Measurements from ENCODE around the gene CMTM2.
"Not testable (repeated sequence)": the region's sequence is repeated elsewhere in the genome, so short reads cannot be mapped to it uniquely, and the experiment has no call there.

Gene CMTM2

GRCh38 chr16:66605177-66605978, 26.1 kb downstream of the CMTM2 start:
- in situ Hi-C loops (cut with HindIII; ENCODE audit: low sequenced_read_pairs): no loop called here

- in situ Hi-C loops (cut with HindIII; ENCODE audit: low sequenced_read_pairs): no loop called here
These were observed 26.9 kb downstream of the CMTM2 start for GRCh38 chr16:66605979-66606751.

- in situ Hi-C loops (cut with HindIII; ENCODE audit: low sequenced_read_pairs): no loop called here
These were observed 29.2 kb downstream of the CMTM2 start for GRCh38 chr16:66608241-66609138.

- in situ Hi-C loops (cut with HindIII; ENCODE audit: low sequenced_read_pairs): no loop called here
These were observed 29.9 kb downstream of the CMTM2 start for GRCh38 chr16:66609139-66609510.

GRCh38 chr16:66610111-66610820, 31.0 kb downstream of the CMTM2 start:
- in situ Hi-C loops (cut with HindIII; ENCODE audit: low sequenced_read_pairs): no loop called here

- in situ Hi-C loops (cut with HindIII; ENCODE audit: low sequenced_read_pairs): not testable (repeated sequence)
These were observed 32.6 kb downstream of the CMTM2 start for GRCh38 chr16:66611911-66612310.

GRCh38 chr16:66612422-66612821, 33.2 kb downstream of the CMTM2 start:
- in situ Hi-C loops (cut with HindIII; ENCODE audit: low sequenced_read_pairs): no loop called here

- in situ Hi-C loops (cut with HindIII; ENCODE audit: low sequenced_read_pairs): no loop called here
These were observed 35.0 kb downstream of the CMTM2 start for GRCh38 chr16:66614161-66614802.

GRCh38 chr16:66616169-66616568, 36.9 kb downstream of the CMTM2 start:
- in situ Hi-C loops (cut with HindIII; ENCODE audit: low sequenced_read_pairs): no loop called here

GRCh38 chr16:66616592-66616991, 37.3 kb downstream of the CMTM2 start:
- in situ Hi-C loops (cut with HindIII; ENCODE audit: low sequenced_read_pairs): no loop called here

GRCh38 chr16:66617010-66617434, 37.8 kb downstream of the CMTM2 start:
- in situ Hi-C loops (cut with HindIII; ENCODE audit: low sequenced_read_pairs): no loop called here

GRCh38 chr16:66617728-66618127, 38.5 kb downstream of the CMTM2 start:
- in situ Hi-C loops (cut with HindIII; ENCODE audit: low sequenced_read_pairs): no loop called here

- in situ Hi-C loops (cut with HindIII; ENCODE audit: low sequenced_read_pairs): no loop called here
These were observed 39.5 kb downstream of the CMTM2 start for GRCh38 chr16:66618588-66619375.

- in situ Hi-C loops (cut with HindIII; ENCODE audit: low sequenced_read_pairs): no loop called here
These were observed 40.5 kb downstream of the CMTM2 start for GRCh38 chr16:66619534-66620428.

GRCh38 chr16:66620429-66620795, 41.1 kb downstream of the CMTM2 start:
- in situ Hi-C loops (cut with HindIII; ENCODE audit: low sequenced_read_pairs): no loop called here

GRCh38 chr16:66621973-66622372, 42.7 kb downstream of the CMTM2 start:
- in situ Hi-C loops (cut with HindIII; ENCODE audit: low sequenced_read_pairs): no loop called here

GRCh38 chr16:66622863-66623262, 43.6 kb downstream of the CMTM2 start:
- in situ Hi-C loops (cut with HindIII; ENCODE audit: low sequenced_read_pairs): no loop called here

GRCh38 chr16:66623755-66624154, 44.5 kb downstream of the CMTM2 start:
- in situ Hi-C loops (cut with HindIII; ENCODE audit: low sequenced_read_pairs): no loop called here
